HG02938 (cell line): Measurements from ENCODE around the gene EDEM3.
"Not testable (repeated sequence)": the region's sequence is repeated elsewhere in the genome, so short reads cannot be mapped to it uniquely, and the experiment has no call there.

Source experiments
- ATAC-seq: cut with Tn5 transposase; IDR thresholded peaks from one replicate; pipeline ENCODE4 v1.9.1; 2021; ENCODE audit warnings: mild to moderate bottlenecking, moderate library complexity; ENCODE audit not compliant: unreplicated experiment

The EDEM3 gene

DNA sequence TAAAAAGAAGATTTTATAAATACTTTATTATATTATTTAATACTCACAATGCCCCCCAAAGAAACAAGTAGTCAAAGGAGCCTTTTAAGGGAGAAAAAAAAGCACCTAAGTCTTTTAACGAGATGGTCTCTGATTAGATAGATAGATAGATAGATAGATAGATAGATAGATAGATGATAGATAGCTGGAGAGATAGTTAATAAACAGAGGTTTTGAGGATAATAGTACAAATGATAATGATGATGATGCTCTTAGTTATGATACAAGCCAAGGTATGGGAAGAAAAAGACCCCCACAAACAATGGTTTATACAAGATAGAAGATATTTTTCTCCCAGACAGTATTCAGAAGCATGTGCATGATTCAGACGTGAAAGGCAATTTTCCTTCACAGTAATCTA lies 14.6 kb upstream of the EDEM3 start:
- ATAC-seq: no peak

DNA sequence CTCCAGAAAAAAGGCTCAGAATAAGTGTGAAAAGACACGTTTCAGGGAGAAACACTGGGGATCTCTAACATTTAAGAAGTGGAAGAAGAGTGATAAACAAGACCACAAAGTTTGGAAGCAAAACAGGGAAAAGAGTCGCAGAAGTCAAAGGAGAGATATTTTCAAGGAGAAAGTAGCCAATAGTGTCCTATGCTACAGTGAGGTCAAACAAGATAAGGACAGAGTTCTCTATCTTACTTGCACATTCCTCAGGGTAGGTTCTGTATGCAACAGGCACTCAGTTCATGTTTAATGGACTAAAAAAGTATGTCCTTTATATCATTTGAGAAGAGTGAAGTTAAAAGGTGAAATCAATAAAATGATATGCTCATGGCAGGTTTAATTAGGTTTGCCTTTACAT lies 13.8 kb upstream of the EDEM3 start:
- ATAC-seq: no peak

GRCh38 chr1:184767591-184767990 lies 12.9 kb upstream of the EDEM3 start:
- no peak for ATAC-seq

- no peak for ATAC-seq
Measured at GRCh38 chr1:184764483-184764882, 9.8 kb upstream of the EDEM3 start.

DNA sequence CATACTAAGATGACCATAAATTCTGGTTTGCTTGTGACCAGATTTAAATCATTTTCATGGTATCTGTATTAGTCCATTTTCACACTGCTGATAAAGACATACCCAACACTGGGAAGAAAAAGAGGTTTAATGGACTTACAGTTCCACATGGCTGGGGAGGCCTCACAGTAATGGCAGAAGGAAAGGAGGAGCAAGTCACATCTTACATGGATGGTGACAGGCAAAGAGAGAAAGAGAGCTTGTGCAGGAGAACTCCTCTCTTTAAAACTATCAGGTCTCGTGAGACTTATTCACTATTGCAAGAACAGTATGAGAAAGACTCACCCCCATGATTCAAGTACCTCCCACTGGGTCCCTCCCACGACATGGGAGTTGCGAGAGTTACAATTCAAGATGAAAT lies 8.9 kb upstream of the EDEM3 start:
- ATAC-seq: not testable (repeated sequence)

DNA sequence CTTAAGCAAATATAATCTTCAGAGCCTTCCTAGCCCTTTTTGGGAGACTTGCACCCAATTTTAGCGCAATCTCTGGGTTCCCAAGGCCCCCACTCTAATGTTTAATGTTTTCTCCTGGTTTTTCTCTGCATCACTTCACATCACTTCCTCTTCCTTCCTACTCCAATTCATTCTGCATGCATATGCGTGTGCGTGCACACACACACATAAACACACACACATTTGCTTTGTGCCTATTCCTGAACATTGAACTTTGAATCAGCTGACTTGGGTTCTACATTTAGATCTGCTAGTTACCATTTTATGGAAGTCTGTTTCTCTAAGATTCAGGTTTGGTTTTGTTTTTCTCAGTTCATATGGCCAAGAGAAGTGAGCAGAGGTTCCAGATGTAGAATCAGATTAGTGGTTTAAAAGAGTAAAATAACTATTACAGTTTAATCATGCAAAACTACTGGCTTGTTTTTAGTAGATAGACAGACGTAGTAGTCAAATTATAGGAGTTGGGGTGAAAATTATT lies 7.4 kb upstream of the EDEM3 start:
- no peak for ATAC-seq

GRCh38 chr1:184759651-184760050 lies 5.0 kb upstream of the EDEM3 start:
- no peak for ATAC-seq

DNA sequence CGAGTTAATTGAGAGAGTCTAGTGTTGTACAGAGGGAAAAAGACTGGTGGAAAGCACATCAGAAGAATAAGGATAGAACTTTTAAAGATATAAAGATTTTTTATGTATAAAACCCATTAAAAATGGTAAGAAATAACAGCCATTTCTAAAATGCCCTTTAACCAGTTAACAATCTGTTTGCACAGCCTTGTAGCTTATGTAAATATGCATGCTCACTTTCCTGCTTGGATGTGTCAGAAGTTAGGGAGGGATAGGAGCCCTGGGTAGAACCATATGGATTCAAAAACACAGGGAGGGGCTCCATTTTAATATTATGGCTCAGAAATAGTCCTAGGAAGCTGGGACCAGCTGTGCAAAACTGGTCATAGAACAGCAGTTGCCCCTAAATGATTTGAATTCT lies 4.5 kb upstream of the EDEM3 start:
- no peak for ATAC-seq

DNA sequence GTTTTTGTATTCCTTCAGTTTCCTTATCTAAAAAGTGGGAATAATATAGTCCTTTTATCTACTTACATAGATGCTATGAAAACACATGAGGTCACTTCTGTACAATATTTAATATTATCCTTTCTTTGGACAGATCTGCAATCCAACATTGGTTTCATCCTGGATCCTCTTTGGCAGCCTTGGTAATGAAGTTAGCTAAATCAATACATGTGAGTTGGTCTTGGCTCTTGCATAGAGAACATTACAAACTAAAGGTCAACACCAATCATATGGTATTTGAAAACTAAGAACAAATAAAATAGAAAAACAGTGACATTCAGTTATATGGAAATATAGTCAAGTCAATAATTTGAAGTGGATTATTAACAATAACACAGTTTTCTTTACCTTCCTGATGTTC lies 3.2 kb upstream of the EDEM3 start:
- ATAC-seq: no peak

DNA sequence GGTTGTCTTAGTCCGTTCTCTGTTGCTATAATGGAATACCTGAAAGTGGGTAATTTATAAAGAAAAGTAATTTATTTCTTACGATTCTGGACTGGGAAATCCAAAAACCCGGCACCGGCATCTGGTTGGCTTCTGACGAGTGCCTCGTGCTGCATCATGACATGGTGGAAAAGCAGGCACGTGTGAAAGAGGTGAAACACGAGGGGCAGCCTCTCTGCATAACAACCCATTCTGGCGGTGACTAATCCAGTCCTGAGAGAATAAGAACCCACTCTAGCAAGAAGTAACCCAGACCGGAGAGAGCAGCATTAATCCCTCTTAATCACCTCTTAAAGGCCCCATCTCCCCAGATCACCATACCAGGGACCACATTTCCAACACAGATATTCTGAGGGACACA lies 2.7 kb upstream of the EDEM3 start:
- ATAC-seq: no peak

DNA sequence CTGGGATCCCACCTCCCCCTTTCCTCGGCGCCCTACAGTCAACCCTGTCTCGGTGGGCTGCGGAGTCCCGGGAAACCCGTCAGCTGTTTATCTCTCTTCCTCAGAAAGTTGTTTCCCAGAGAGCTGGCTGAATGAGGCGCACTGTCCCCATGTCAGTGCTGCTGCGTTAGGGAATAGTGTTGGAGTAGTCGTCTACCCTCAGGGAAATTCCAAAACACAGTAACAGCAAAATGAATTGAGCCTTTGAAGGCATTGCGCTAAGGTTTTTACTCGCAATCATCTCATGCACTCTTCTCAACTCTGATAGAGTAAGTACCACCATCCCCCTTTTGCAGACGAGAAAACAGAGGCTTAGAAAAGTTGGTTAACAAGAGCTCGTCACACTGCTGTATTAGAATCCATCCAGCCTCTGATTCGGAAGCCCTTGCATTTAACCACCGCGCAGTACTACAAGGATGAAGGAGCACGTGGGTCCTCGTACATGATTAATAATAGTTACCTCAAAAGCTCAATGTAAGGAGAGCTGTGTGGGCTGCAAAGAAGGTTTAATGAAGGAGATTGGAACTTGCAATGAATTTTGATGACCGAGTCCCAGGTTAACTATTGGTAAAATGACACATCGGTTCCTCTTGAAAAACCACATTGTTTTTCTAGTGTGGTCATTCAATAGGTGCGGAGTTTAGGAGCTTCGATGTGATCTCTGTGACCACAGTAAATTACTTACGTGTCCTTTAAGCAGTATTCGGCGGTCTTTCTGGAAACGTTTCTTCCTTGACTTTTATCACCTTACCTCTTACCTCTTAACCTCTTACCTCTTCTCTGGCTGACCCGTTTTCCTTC lies 788 bp upstream of the EDEM3 start:
- ATAC-seq: peak; percentile 5

- ATAC-seq: peak; percentile 10
Measured at GRCh38 chr1:184753608-184754475, 816 bp downstream of the EDEM3 start.

DNA sequence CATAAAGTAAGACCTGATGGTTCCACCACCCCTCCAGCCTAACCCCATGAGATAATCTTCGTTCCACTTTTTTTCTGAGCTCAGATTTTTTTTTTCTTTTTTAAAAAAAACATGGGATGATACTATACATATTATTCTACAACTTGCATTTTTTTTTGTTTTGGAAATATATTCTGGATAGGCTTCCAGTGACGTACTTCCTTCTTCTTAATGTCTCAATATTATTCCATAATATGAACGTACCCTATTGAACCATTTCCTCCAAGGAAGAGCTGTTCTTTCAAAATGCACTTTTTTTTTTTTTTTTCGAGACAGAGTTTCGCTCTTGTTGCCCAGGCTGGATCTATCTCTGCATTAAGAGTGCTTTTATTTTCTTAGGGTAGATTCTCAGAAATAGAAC lies 1.5 kb downstream of the EDEM3 start:
- ATAC-seq: no peak

GRCh38 chr1:184752656-184753055 lies 2.0 kb downstream of the EDEM3 start:
- ATAC-seq: no peak

GRCh38 chr1:184748740-184749139 lies 5.9 kb downstream of the EDEM3 start:
- ATAC-seq: no peak

- peak; percentile 82 for ATAC-seq
Measured at GRCh38 chr1:184747089-184747955, 7.3 kb downstream of the EDEM3 start.

- no peak for ATAC-seq
Measured at GRCh38 chr1:184745929-184746638, 8.6 kb downstream of the EDEM3 start.

DNA sequence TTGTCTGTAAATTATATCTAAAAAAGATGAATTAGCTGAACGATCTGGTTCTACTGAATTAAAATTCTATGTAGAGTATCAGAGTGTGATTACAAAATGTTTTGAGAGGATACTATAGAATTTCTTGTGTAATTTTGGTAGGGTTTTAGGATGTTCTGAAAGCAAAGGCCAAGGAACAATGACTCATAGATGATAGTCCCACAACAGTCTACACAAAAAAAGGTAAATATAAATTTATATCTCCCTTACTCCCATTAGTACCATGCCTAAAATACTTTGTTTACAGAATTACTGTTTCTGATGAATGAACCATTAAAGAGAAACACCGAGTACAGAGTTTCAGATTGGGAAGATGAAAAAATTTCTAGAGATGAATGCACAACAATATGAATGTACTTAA lies 9.5 kb downstream of the EDEM3 start:
- no peak for ATAC-seq

DNA sequence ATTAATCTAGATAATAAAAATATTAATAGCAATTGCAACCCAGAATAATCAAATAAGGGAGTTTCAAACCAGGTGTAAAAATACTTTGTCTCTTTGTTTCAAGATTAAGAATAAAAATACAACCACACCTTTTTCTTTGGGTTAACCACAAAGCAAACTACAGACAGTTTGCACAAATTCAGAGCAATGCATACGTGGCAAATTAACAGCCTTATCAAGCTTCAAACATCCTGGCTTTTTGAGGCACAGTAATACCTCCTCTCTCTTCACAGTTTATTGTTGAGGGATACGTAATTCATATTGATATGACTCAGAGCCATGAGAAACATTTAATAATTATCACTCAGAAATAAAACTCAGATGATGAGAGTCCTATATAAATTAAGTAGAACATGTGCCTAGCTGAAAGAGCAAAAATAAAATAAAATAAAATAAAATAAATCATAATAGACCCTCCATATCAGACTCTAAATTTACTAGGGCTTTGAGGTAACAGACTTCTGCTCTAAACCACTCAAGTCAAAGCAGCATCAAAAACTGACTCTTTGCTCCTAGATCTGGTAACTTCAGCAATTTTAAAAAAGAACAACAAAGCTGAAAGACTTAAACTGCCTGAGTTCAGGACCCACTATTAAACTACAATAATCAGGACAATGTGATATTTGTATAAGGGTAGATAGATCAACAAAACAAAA lies 11.4 kb downstream of the EDEM3 start:
- peak; percentile 60 for ATAC-seq

- no peak for ATAC-seq
Measured at GRCh38 chr1:184740344-184740743, 14.3 kb downstream of the EDEM3 start.
